ENCODE results near the gene ZNF280C.
A peak's percentile ranks its signal among the peaks of the same experiment; 100 is the strongest.

ZNF280C gene

DNA sequence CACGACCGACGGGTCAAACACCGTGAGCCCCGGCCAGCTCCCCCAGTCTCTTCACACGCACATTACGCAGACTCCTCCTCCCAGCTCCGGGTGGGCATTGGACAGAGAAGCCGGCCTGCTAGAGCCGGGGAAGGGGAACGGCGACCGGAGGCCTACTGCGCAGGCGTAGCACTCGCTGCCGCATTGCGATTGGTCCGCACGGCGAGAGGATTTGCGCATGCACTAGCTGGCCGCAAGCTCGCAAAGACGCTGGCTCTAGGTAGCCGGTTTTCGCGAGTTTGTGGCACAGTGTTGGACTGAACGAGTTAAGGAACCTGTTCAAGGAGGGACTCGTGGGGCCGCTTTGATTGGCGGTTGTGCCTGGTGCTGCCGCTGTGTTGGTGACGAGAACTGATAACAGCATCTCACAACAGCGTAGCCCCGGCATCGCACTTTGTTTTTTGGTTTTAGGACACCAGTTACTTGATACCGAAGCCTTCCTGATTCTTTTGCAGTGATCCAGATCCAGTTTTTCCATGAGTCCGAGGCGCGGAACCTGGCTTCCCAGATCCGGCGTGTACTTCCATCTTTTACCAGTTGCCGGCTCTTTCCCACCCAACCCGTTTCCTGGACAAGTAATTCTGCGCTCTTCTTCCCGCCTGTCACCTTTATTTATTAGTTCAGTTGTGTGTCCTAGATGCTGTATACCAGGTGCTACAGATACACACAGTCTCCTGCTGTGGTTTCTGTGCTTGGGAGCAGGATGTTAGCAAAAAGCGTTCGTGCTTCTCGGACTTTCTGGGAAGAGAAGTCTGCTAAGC is 102.8 kb downstream of the ZNF280C start, which contains the start of gene AIFM1:
Gene AIFM1, minus strand, starts transcription at position 139 of the 800 bp plus-strand sequence. CDS start 185 bp downstream, outside the sequence.
- peaks cover 12% of the 10 kb centered on the region for H3K4me1 ChIP-seq (ENCODE audit: control insufficient read depth, insufficient read depth, low read length, unreplicated experiment)
- peak within 1 kb of the TSS; percentile 82 for H3K27ac ChIP-seq (ENCODE audit: low read depth, low read length)
- H3K79me2 ChIP-seq (ENCODE audit: control insufficient read depth, insufficient read depth, low read length, unreplicated experiment) = peaks cover 23% of the 10 kb centered on the region
- H2AFZ ChIP-seq (ENCODE audit: low read length, unreplicated experiment) = peak within 1 kb of the TSS; percentile 86
- H3K27me3 ChIP-seq (ENCODE audit: insufficient read depth, low read length) = no peaks in the 10 kb centered on the region
- peak within 1 kb of the TSS; percentile 92 for H3K4me3 ChIP-seq (ENCODE audit: low read depth, low read length)
- H3K36me3 ChIP-seq (ENCODE audit: insufficient read depth, low read length) = no peaks in the 10 kb centered on the region

DNA sequence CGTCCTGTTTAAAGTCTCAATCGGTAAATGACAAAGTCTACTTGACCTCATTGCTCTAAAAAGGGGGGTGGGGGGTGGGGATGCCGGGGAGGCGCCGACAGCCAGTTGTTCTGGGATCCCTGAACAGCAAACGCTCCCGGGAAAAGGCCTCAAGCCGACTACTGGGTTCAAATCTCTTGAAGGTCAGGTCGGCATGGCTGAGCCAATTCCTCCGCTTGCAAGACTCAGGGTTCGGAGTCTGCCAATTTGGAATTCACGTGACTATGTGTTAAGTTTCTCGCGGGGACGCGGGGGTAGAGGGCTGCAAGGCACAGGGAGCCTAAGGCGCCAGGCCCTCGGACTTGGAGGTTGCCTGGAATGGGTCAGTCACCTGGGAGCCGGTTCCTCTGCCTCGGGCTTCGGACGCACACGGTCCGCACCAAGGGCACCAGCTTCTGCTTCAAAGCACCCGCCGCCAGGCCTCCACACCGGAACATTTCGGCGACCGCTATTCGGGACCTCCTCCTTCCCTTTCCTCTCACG is 103.5 kb downstream of the ZNF280C start:
- H3K36me3 ChIP-seq (ENCODE audit: insufficient read depth, low read length) = no peaks in the 10 kb centered on the region
- H2AFZ ChIP-seq (ENCODE audit: low read length, unreplicated experiment) = no peak overlapping the region
- peak overlapping the region; percentile 92 for H3K4me3 ChIP-seq (ENCODE audit: low read depth, low read length)
- H3K79me2 ChIP-seq (ENCODE audit: control insufficient read depth, insufficient read depth, low read length, unreplicated experiment) = peaks cover 24% of the 10 kb centered on the region
- no peaks in the 10 kb centered on the region for H3K27me3 ChIP-seq (ENCODE audit: insufficient read depth, low read length)
- peaks cover 12% of the 10 kb centered on the region for H3K4me1 ChIP-seq (ENCODE audit: control insufficient read depth, insufficient read depth, low read length, unreplicated experiment)
- H3K27ac ChIP-seq (ENCODE audit: low read depth, low read length) = peak overlapping the region; percentile 82

GRCh38 chrX:130163398-130163797 is 105.3 kb downstream of the ZNF280C start:
- no peak overlapping the region for H3K4me3 ChIP-seq (ENCODE audit: low read depth, low read length)
- no peak overlapping the region for H3K27ac ChIP-seq (ENCODE audit: low read depth, low read length)
- H3K36me3 ChIP-seq (ENCODE audit: insufficient read depth, low read length) = no peaks in the 10 kb centered on the region
- no peak overlapping the region for H2AFZ ChIP-seq (ENCODE audit: low read length, unreplicated experiment)
- H3K4me1 ChIP-seq (ENCODE audit: control insufficient read depth, insufficient read depth, low read length, unreplicated experiment) = peaks cover 12% of the 10 kb centered on the region
- H3K79me2 ChIP-seq (ENCODE audit: control insufficient read depth, insufficient read depth, low read length, unreplicated experiment) = peaks cover 24% of the 10 kb centered on the region
- H3K27me3 ChIP-seq (ENCODE audit: insufficient read depth, low read length) = no peaks in the 10 kb centered on the region

DNA sequence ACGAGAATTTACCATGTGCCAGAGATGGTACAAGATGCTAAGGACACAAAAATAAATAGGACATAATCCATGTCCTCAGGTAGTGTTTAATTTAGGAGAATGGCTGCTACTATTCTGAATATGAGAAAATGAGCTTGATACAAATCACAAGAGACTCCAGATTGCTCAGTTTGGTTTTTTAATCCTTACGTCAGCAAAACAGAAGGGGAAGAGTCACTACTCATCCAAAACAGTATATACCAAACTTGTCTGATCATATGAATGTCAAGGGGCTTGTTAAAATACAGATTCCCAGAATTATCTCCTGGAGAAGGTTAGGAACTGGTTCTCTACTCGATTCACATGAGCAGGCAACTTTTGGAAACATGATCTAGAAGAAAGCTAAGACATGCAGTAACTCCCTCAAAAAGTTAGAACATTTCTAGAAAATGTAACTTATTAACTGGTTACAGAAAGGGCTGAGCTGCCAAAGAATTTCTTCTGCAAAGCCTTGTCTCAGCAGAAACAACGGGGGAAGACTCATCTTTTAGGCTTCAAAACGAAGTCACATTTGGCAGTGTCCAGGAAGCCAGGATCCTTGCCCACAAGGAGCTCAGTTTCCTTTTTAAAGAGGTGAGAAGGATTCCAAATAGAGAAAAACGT is 106.5 kb downstream of the ZNF280C start:
- Histone ChIP-seq H2AFZ (ENCODE audit: low read length, unreplicated experiment) (no peak overlapping the region), H3K4me3 (ENCODE audit: low read depth, low read length) (no peak overlapping the region), H3K79me2 (ENCODE audit: control insufficient read depth, insufficient read depth, low read length, unreplicated experiment) (peaks cover 24% of the 10 kb centered on the region), H3K27ac (ENCODE audit: low read depth, low read length) (no peak overlapping the region), H3K4me1 (ENCODE audit: control insufficient read depth, insufficient read depth, low read length, unreplicated experiment) (peaks cover 12% of the 10 kb centered on the region), H3K27me3 (ENCODE audit: insufficient read depth, low read length) (no peaks in the 10 kb centered on the region), H3K36me3 (ENCODE audit: insufficient read depth, low read length) (no peaks in the 10 kb centered on the region)

DNA sequence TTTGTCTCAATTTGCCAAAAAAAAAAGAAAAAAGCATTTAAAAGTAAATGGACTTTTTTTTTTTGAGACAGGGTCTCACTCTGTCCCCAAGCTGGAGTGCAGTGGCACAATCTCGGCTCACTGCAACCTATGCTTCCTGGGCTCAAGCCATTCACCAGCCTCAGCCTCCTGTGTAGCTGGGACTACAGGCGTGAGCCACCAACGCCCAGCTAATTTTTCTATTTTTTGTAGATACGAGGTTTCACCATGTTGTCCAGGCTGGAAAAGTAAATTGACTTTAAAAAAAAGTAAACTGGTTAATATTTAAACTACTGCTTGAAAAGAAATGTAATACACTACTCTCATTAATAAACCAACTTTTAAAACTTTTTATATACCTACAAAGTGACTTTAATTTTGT is 108.9 kb downstream of the ZNF280C start:
- peaks cover 21% of the 10 kb centered on the region for H3K79me2 ChIP-seq (ENCODE audit: control insufficient read depth, insufficient read depth, low read length, unreplicated experiment)
- peaks cover 6% of the 10 kb centered on the region for H3K4me1 ChIP-seq (ENCODE audit: control insufficient read depth, insufficient read depth, low read length, unreplicated experiment)
- no peaks in the 10 kb centered on the region for H3K36me3 ChIP-seq (ENCODE audit: insufficient read depth, low read length)
- no peak overlapping the region for H3K4me3 ChIP-seq (ENCODE audit: low read depth, low read length)
- no peaks in the 10 kb centered on the region for H3K27me3 ChIP-seq (ENCODE audit: insufficient read depth, low read length)
- no peak overlapping the region for H3K27ac ChIP-seq (ENCODE audit: low read depth, low read length)
- H2AFZ ChIP-seq (ENCODE audit: low read length, unreplicated experiment) = no peak overlapping the region

GRCh38 chrX:130158311-130158710 is 110.4 kb downstream of the ZNF280C start:
- no peak overlapping the region for H2AFZ ChIP-seq (ENCODE audit: low read length, unreplicated experiment)
- no peak overlapping the region for H3K4me3 ChIP-seq (ENCODE audit: low read depth, low read length)
- no peaks in the 10 kb centered on the region for H3K27me3 ChIP-seq (ENCODE audit: insufficient read depth, low read length)
- no peaks in the 10 kb centered on the region for H3K4me1 ChIP-seq (ENCODE audit: control insufficient read depth, insufficient read depth, low read length, unreplicated experiment)
- no peaks in the 10 kb centered on the region for H3K36me3 ChIP-seq (ENCODE audit: insufficient read depth, low read length)
- peaks cover 10% of the 10 kb centered on the region for H3K79me2 ChIP-seq (ENCODE audit: control insufficient read depth, insufficient read depth, low read length, unreplicated experiment)
- no peak overlapping the region for H3K27ac ChIP-seq (ENCODE audit: low read depth, low read length)

- Histone ChIP-seq H3K4me3 (ENCODE audit: low read depth, low read length) (no peak overlapping the region), H3K79me2 (ENCODE audit: control insufficient read depth, insufficient read depth, low read length, unreplicated experiment) (no peaks in the 10 kb centered on the region), H3K4me1 (ENCODE audit: control insufficient read depth, insufficient read depth, low read length, unreplicated experiment) (no peaks in the 10 kb centered on the region), H2AFZ (ENCODE audit: low read length, unreplicated experiment) (no peak overlapping the region), H3K27ac (ENCODE audit: low read depth, low read length) (no peak overlapping the region), H3K36me3 (ENCODE audit: insufficient read depth, low read length) (no peaks in the 10 kb centered on the region), H3K27me3 (ENCODE audit: insufficient read depth, low read length) (no peaks in the 10 kb centered on the region)
Observed at GRCh38 chrX:130155564-130155963, 113.1 kb downstream of the ZNF280C start.
